GM21619 (cell line): Measurements from ENCODE around the gene TMEM161B.
"Not testable (repeated sequence)": the region's sequence is repeated elsewhere in the genome, so short reads cannot be mapped to it uniquely, and the experiment has no call there.

Experiments
- ATAC-seq: cut with Tn5 transposase; IDR thresholded peaks from one replicate; pipeline ENCODE4 v1.9.1; 2021; ENCODE audit not compliant: unreplicated experiment

TMEM161B gene

GRCh38 chr5:88188458-88189132 lies 80.0 kb downstream of the TMEM161B start:
- no peak for ATAC-seq

DNA sequence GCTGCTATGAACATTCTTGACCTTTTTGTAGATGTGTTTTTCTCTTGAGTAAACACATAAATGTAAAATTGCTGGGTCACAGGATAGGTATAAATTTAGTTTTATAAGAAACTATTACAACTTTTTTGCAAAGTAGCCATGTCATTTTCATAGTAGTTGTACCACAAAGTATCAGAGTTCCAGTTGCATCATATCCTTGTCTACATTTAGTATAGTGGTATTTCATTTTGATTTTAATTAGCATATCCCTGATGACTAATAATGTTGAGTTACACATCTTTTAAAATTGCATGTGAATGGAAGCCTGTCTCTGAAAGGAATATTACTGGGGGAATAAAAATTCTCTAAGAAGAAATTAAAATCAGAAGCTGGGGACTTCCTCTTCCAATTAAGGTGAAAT lies 85.4 kb downstream of the TMEM161B start:
- no peak for ATAC-seq

- not testable (repeated sequence) for ATAC-seq
Observed at GRCh38 chr5:88177486-88177885, 91.2 kb downstream of the TMEM161B start.

DNA sequence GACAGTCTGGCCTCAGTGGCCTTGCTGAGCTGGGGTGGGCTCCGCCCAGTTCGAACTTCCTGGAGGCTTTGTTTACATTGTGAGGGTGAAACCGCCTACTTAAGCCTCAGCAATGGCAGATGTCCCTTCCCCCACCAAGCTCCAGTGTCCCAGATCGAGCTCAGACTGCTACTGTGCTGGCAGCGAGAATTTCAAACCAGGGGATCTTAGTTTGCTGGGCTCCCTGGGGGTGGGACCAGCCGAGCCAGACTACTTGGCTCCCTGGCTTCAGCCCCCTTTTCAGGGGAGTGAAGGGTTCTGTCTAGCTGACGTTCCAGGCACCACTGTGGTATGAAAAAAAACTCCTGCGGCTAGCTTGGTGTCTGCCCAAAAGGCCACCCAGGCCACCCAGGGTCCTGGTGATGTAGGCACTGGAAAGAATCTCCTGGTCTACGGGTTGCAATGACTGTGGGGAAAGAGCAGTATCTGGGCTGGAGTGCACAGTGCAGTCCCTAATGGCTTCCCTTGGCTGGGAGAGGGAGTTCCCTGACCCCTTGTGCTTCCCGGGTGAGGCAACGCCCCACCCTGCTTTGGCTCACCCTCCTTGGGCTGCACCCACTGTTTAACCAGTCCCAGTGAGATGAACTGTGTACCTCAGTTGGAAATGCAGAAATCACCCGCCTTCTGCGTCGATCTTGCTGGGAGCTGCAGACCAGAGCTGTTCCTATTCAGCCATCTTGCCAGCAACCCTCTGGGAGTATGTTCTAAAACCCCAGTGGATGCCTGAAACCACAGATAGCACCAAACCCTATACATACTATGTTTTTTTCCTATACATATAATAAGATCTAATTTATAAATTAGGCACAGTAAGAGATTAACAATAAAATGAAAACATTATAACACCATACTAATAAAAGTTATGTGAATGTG lies 95.5 kb downstream of the TMEM161B start:
- ATAC-seq, result no peak

DNA sequence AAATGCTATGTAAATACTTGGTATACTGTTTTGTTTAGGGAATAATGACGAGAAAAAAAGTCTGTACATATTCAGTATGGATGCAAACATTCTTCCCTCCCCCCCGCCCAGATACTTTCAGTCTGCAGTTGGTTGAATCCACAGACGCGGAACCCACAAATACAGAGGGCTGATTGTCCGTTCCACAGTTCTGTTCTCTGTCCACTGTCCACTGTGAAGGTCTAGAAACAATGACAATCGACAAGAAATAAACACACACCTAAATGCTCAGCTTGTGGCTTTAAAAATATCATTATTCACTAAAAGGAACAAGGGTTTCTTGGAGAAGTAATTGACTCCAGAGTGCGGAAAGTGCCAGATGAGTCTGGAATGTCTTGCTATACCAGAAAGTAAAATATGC lies 109.1 kb downstream of the TMEM161B start:
- ATAC-seq, result no peak

DNA sequence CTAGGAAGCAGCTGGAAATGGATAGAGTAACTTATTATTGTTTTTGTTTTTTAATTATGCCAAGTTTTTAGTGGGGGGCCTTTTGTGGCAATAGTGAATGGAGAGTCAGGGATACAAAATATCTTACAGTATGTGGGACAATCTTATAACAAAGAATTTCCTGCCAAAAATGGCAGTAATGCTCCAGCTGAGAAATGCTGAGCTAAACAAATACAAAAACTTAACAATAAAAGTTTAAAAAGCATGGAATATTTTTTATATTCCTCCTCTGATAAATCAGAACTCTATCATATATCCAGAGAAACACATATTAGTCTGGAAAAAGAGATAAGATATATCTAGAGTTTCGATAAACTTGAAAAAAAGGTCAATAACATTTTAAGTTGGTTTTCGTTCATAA lies 110.6 kb downstream of the TMEM161B start:
- no peak for ATAC-seq

DNA sequence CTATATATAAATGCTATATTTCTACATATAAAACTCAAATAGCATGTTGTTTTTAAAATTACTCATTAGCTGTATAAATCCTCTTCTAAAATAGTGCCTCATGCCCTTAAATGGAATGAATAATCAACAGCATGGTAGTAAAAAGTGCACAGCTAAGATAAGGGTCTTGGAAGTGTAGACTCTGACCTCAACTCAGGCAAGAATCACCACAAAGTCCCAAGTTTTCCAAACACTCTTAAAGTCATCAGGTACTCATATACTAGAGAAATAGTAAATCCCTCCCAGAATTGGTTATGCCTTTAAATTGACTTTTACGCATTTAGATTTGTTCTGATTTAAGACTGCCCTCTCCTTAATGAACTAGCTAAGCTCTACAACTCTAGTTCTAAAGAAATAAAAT lies 113.8 kb downstream of the TMEM161B start:
- ATAC-seq, result no peak

- no peak for ATAC-seq
Observed at GRCh38 chr5:88150747-88151146, 117.9 kb downstream of the TMEM161B start.

DNA sequence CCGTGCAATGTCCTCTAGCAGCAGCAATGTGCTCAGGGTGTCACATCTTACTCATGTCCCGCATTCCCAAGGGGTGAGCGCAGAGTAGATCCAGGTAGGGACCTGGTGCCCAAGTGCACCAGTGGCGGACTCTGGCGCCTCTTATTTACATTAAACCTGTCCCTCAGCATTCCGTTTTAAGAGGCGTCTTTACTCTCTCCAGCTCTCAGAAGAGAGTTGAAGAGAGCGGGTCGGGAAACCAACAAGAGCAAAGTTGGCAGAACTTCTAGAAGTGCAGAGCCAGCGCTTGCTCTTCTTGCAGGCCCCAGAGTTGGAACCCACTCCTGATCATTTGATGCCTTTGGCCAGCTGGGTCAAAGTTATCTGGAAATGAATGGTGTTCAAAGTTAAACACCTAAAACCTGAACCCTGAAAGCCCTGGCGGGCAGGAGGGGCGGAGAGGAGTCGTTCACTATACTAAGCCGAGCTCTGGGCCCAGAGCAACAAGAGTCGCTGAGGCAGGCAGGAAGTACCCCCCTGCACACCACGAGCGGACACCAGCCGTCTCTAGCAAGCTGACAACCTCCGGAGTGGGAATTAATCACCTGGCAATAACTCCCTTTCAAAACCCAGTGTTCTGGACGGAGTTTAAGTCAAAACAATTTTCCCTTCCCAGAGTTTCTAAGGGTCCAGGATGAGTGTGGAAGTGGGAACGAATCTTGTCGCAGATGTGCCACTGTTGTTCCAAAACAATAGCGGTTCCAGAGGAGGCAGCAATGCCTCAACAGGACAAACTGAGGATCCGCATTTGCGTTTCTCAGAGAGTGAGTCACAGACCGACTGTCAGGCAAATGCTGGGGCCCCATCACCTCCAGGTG lies 122.8 kb downstream of the TMEM161B start:
- no peak for ATAC-seq

- ATAC-seq, result no peak
Observed at GRCh38 chr5:88145221-88145610, 123.4 kb downstream of the TMEM161B start.
